ENCODE results near the gene PSMA7.

DNA sequence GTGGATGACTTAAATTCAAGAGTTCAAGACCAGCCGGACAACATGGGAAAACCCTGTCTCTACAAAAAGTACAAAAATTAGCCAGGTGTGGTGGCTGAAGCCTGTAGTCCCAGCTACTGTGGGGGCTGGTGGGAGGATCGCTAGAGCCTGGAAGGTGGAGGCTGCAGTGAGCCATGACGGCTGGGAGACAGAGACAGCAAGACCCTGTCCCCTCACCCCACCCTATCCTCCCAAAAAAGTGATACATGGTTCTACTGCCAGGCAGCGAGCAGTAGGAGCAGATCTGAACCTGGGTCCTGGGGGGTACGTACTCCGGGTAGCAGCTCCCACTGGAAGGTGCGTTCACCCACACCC lies 2.2 kb downstream of the PSMA7 start:
- TF ChIP-seq POLR2AphosphoS5 (IDR thresholded peaks at IDR 0.05; ENCODE audit: borderline replicate concordance, low read depth, low read length) (no peak), EZH2 (IDR thresholded peaks at IDR 0.05) (no peak)
